Measurements from ENCODE around the gene SCAANT1.

The SCAANT1 gene

GRCh38 chr3:63908776-63909175 is 3.4 kb downstream of the SCAANT1 start:
- TF ChIP-seq MAX (IDR thresholded peaks at IDR 0.05; ENCODE audit: low read depth, low read length) (no peak), MYC (IDR thresholded peaks at IDR 0.05; ENCODE audit: low read depth, low read length) (no peak), POLR2A (IDR thresholded peaks at IDR 0.05; ENCODE audit: extremely low read depth, insufficient read length) (no peak), CTCF (IDR thresholded peaks at IDR 0.05; ENCODE audit: low read depth, low read length) (no peak)
- DNase-seq (ENCODE audit: low read depth), result no peak
- H3K4me3 ChIP-seq (ENCODE audit: low read depth, low read length), result no peak overlapping the region

- H3K4me3 ChIP-seq (ENCODE audit: low read depth, low read length), result no peak overlapping the region
- no peak for DNase-seq (ENCODE audit: low read depth)
- TF ChIP-seq POLR2A (IDR thresholded peaks at IDR 0.05; ENCODE audit: extremely low read depth, insufficient read length), result no peak
- no peak for TF ChIP-seq CTCF (IDR thresholded peaks at IDR 0.05; ENCODE audit: low read depth, low read length)
- no peak for TF ChIP-seq MYC (IDR thresholded peaks at IDR 0.05; ENCODE audit: low read depth, low read length)
- TF ChIP-seq MAX (IDR thresholded peaks at IDR 0.05; ENCODE audit: low read depth, low read length), result no peak
These were observed 4.0 kb downstream of the SCAANT1 start for GRCh38 chr3:63908081-63908736.

GRCh38 chr3:63905731-63906620 is 6.2 kb downstream of the SCAANT1 start:
- DNase-seq (ENCODE audit: low read depth), result no peak
- H3K4me3 ChIP-seq (ENCODE audit: low read depth, low read length), result no peak overlapping the region
- TF ChIP-seq POLR2A (IDR thresholded peaks at IDR 0.05; ENCODE audit: extremely low read depth, insufficient read length) (no peak), CTCF (IDR thresholded peaks at IDR 0.05; ENCODE audit: low read depth, low read length) (no peak), MYC (IDR thresholded peaks at IDR 0.05; ENCODE audit: low read depth, low read length) (no peak), MAX (IDR thresholded peaks at IDR 0.05; ENCODE audit: low read depth, low read length) (no peak)

- TF ChIP-seq MAX (IDR thresholded peaks at IDR 0.05; ENCODE audit: low read depth, low read length) (no peak), MYC (IDR thresholded peaks at IDR 0.05; ENCODE audit: low read depth, low read length) (no peak), POLR2A (IDR thresholded peaks at IDR 0.05; ENCODE audit: extremely low read depth, insufficient read length) (no peak), CTCF (IDR thresholded peaks at IDR 0.05; ENCODE audit: low read depth, low read length) (no peak)
- no peak overlapping the region for H3K4me3 ChIP-seq (ENCODE audit: low read depth, low read length)
- no peak for DNase-seq (ENCODE audit: low read depth)
These were observed 11.7 kb downstream of the SCAANT1 start for GRCh38 chr3:63900459-63900858.

GRCh38 chr3:63900010-63900409 is 12.2 kb downstream of the SCAANT1 start:
- DNase-seq (ENCODE audit: low read depth), result no peak
- TF ChIP-seq MAX (IDR thresholded peaks at IDR 0.05; ENCODE audit: low read depth, low read length) (no peak), CTCF (IDR thresholded peaks at IDR 0.05; ENCODE audit: low read depth, low read length) (no peak)
- no peak overlapping the region for H3K4me3 ChIP-seq (ENCODE audit: low read depth, low read length)
